ENCODE results near the gene CAMK2D. TPM values are rescaled to one million over a fixed set of nuclear protein-coding genes. Genes with fewer than 3 reads are reported as not detected.
A peak's percentile ranks its signal among the peaks of the same experiment; 100 is the strongest.

Gene CAMK2D
- polyA plus RNA-seq, 1 donor: 198 TPM

DNA sequence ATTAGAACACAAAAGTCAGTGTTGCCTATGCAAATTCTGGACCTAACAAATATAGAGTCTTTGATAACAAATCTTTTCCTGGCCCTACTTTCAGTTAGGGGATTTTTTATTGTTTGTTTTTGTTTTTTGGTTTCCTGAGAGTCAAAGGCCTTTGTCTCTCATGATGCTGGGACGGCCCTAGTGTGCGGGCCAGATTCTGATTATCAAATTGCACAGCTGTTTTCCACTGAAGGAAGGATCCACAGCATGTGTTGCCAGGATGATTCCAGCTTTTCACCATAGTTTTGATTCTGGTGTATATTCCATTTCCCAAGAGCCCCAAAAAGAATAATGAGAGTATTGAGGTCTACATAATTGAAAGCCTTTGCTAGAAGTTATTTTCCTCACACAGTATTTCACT is 248.2 kb downstream of the CAMK2D start:
- DNase-seq: peak; percentile 21

DNA sequence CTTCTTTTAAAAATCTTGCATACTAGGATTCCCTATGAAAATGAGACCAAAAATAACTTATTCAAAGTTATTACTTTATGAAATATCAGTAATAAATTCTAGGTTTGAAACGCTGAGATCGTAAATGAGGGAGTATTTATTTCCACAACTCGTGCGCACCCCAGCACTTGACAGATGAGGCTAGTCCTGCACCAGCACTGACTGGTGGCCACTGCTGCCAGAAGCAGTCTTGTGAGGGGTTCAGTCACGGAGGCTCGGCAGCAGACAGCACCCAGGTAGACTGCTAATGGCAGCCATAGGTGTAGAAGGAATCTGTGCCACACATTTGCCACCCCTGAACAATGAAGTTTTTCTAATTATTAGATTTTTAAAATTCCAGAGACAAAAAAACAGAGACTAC is 248.7 kb downstream of the CAMK2D start:
- DNase-seq: no peak

DNA sequence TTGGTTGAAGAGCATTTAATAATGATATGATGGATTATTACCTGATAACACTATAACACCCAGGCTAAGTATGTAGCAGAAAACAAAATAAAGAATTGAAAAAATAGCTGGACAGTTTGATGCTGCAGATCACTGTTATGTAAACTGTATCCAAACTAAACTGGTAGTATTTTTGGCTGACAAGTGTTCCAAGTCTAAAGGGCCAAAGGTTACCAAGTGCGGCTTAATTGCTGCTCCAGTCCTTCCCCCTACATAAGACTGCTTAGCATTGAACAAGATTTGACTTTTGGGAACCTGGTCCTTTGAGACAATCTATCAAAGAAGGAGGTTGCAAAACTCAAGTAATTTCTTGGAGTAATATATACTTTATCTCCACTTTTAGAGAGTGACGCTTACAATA is 249.6 kb downstream of the CAMK2D start:
- no peak for DNase-seq

DNA sequence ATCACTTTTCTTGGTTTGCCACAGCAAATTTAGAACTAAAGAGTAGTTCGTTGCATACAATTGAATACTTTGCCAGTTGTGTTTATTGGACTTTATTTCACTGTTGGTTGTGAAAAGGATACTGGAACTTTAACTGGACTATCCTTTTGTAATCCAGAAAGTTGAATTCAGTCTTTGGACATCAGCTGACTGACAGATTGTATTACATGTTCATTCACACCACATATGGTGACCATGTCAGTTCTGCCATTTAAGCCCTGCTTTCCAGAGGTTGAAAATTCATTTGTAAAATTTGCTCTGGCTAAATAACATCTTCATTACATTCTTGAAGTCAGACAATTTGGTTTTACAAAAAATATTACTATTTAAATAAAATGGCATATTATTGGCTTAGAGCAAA is 251.7 kb downstream of the CAMK2D start:
- no peak for DNase-seq

- DNase-seq: no peak
Measured at GRCh38 chr4:113505044-113505443, 256.5 kb downstream of the CAMK2D start.

GRCh38 chr4:113504422-113504821 is 257.1 kb downstream of the CAMK2D start:
- no peak for DNase-seq

GRCh38 chr4:113503691-113504090 is 257.8 kb downstream of the CAMK2D start:
- no peak for DNase-seq

DNA sequence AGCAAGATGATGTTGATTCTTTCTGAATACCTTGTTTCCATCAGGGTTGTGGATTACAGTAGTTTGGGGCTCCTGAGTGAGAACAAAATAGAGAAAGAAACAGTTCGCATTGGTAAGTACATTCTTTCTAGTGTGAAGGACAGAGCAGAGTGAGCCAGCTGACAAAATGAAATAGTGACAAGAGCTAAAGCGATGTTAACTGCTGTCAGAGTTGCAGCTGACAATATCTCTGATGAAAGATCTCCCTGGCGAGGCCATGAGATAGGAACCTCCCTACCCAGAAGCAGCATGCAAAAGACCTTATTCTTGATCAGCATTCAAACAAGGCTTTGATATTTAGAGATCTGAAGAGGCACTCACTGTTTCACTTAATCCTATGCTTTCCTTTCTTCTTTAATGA is 258.6 kb downstream of the CAMK2D start:
- DNase-seq: no peak

DNA sequence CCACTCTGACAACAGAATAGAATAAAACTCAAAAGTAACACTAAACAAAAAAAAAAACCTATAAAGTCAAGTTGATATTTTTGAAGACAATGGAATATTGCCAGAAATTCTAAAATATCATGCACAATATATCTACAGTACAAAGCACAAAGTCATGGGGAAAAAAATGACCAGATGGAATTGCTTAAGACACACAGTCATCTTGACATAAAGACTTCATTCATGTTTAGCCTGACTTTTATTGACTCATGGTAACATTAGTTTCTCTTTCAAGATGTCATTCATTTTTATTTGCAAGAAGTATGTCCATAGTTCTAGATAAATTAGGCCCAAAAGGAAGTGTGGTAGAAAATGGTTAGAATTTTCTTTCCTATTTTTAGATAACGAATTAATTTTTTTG is 259.1 kb downstream of the CAMK2D start:
- DNase-seq: no peak

DNA sequence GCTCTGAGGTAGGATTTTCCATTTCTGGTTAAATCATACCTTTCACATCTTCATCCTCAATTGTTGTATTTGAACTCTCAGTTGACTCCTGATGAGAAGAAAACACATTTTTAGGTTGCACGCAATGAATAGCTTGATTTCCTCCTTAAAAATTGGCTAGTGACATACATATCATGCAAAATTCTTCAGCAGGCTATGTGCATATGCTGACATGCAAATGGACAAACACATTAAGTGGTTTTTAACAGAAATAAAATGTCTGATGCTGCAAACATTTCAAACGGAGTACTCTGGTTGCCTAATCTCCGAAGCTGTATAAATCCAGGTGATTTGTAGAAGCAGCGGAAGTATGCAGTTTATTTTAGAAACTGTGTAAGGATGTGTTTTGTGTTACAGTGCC is 261.1 kb downstream of the CAMK2D start:
- no peak for DNase-seq

DNA sequence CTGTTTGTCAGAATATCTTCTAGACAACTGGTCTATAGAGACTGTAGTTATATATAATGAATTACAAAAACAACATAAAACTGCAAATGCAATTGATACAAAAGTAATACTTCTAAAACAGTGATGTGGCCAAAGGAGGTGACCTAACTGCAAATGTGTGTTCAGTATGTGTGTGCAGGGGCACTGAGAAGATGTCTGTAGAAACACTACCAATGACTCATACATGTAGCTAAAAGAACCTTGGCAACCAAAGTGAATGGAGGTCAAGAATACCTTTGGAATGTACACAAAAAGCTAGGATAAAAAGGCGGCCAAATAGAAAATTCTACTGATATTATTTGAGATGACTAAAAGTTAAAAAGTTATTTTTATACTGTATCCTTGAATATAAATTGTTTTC is 261.8 kb downstream of the CAMK2D start:
- DNase-seq: no peak

GRCh38 chr4:113499166-113499565 is 262.4 kb downstream of the CAMK2D start:
- DNase-seq: no peak

DNA sequence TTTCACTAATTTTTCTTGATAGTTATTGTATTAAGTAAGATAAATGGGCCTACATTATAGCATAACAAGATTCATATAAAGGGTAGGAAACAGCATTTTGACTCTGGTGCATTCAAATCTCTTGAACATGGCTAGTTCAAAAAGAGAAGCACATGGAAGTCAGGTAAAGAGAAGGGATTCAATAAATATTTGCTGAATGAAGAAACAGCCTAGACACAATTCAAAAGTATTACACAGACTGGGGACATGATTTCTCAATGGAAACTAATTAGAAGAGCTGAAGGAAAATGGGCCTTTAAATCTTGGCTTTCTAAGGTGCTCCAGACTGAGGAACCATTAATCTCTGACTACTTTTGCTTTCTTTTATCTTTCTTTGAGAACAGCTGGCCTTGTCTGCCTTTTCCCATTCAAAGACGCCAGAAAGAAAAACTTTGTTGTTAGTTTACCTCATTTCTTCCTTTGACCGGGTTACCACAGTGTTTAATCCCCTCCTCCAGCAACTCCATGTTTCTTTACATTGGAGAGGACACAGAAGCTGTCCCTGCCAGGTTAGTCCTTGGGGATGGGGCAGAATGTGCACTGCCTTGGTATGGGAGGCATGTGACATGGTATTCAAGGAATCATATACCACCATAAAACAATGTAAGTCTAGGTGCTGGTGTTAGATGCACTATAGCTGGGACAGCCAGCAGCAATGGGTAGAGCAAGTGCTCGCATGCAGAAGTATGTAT is 264.2 kb downstream of the CAMK2D start:
- no peak for DNase-seq

- DNase-seq: no peak
Measured at GRCh38 chr4:113496698-113497097, 264.8 kb downstream of the CAMK2D start.

- DNase-seq: no peak
Measured at GRCh38 chr4:113495790-113496189, 265.7 kb downstream of the CAMK2D start.

GRCh38 chr4:113483131-113483530 is 278.4 kb downstream of the CAMK2D start:
- DNase-seq: no peak

- no peak for DNase-seq
Measured at GRCh38 chr4:113482325-113482724, 279.2 kb downstream of the CAMK2D start.

GRCh38 chr4:113481820-113482219 is 279.7 kb downstream of the CAMK2D start:
- DNase-seq: no peak

DNA sequence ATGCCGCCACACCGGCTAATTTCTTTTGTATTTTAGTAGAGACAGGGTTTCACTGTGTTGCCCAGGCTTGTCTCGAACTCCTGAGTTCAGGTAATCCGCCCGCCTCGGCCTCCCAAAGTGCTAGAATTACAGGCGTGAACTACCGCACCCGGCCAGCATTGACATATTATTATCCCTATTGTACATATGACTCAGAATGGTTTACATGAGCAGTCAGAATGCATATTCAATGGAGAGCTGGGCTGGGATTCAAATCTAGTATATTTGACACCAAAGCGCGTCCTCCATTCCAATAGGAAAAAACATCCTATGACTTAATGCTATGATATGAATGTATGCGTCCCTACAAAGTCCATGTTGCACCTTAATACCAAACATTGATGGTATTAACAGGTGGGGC is 281.4 kb downstream of the CAMK2D start:
- no peak for DNase-seq

DNA sequence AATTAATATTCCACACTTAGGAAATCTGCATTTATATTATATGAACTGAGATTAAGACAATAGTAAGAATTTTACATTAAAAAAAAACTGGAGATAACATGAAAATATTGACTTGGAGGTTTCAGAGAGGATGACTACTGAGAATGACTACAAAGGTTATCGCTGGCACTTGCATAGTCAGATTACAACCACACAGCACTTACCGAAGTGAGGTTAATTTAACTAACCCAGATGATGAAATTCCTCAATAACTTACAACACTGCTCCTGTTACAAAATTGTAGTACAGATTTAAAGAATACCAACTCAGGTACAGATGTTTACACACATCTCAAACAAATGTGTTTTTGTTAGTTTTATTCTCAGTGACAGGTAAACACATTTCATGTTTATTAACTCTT is 283.5 kb downstream of the CAMK2D start:
- DNase-seq: no peak

- no peak for DNase-seq
Measured at GRCh38 chr4:113476800-113477199, 284.7 kb downstream of the CAMK2D start.

DNA sequence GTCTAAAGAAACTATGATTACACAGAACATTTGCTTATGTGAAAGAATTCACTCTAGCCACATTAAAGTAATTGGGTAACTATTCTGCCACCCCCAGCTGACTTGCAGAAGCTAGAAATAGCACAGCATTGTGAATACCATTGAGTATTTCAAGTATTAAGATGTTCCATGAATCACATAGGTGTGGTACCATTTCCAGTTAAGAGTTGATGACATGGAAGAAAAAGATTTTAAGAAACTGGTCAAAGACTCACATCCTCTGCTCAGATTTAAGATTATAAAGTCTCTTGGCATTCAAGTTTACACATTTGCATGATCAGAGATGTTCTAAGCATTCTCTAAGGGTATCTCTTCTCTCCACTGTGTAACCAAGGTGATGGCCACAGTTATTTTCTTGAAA is 287.5 kb downstream of the CAMK2D start:
- no peak for DNase-seq

- DNase-seq: no peak
Measured at GRCh38 chr4:113472864-113473263, 288.7 kb downstream of the CAMK2D start.

DNA sequence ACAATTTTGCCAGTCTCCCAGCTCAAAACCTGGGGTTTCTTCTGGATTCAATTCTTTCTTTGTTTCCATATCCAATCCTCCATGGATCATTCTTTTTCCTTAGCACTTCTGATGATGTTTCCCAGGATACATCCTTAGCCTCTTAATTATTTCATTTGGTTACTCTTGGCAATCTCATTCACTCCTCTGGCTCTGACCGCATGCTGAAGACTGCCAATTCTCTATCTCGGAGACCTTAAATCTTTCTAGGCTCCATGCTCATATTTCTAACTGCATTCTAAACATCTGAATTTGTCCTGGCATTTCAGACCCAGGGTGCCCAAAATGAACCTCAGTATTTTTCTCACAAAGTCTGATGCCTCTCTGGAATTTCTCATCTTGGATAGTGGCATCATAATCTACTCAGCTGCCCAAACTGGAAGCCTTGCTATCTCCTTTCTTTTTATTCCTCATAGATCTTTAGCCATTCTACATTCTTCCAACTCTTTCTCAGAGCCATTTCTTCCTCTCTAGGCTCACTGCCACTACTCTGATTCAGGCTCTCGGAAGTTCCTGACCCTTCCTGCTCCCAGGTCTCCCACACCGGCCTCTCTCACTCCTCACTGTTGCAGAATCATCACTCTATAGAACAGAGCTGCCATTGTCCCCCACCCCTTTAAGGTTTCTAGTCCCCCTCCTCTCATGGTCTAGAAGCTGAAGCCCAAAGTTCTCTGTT is 290.2 kb downstream of the CAMK2D start:
- no peak for DNase-seq
